ENCODE results near the gene HTRA1.

GRCh38 chr10:122469848-122470247 is 8.5 kb downstream of the HTRA1 start:
- TF ChIP-seq GLIS3 (CRISPR knock-in tag; IDR thresholded peaks at IDR 0.05) (no peak), ZNF565 (CRISPR knock-in tag; conservative IDR thresholded peaks at IDR 0.05; ENCODE audit: low read depth) (no peak), CREB5 (CRISPR knock-in tag; IDR thresholded peaks at IDR 0.05; ENCODE audit: low read depth) (no peak), CSRNP3 (CRISPR knock-in tag; IDR thresholded peaks at IDR 0.05) (no peak), PATZ1 (CRISPR knock-in tag; IDR thresholded peaks at IDR 0.05; ENCODE audit: borderline replicate concordance) (no peak), RARB (CRISPR knock-in tag; IDR thresholded peaks at IDR 0.05) (no peak), ARNTL (CRISPR knock-in tag; IDR thresholded peaks at IDR 0.05; ENCODE audit: borderline replicate concordance, low read depth) (no peak), TOX (CRISPR knock-in tag; IDR thresholded peaks at IDR 0.05; ENCODE audit: borderline replicate concordance) (no peak), TCF4 (CRISPR knock-in tag; IDR thresholded peaks at IDR 0.05; ENCODE audit: borderline replicate concordance) (no peak)

All from SK-N-SH treated with all-trans-retinoic acid at 6 μM for 48 hours (cell line).